ENCODE measurements around the gene PIGV. TPM values are rescaled to one million over a fixed set of nuclear protein-coding genes. Genes with fewer than 3 reads are reported as not detected.
"Not testable (repeated sequence)": the region's sequence is repeated elsewhere in the genome, so short reads cannot be mapped to it uniquely, and the experiment has no call there.

Gene PIGV
- total RNA-seq, 1 experiment from 2014 or later, result 11.7 TPM

GRCh38 chr1:26814893-26815292 lies 27.1 kb downstream of the PIGV start:
- no peaks in the 10 kb centered on the region for H3K36me3 ChIP-seq
- H3K27me3 ChIP-seq, result no peaks in the 10 kb centered on the region
- no peaks in the 10 kb centered on the region for H3K9me3 ChIP-seq
- no peak overlapping the region for H3K4me3 ChIP-seq
- no peak for DNase-seq

GRCh38 chr1:26820784-26821269 lies 33.1 kb downstream of the PIGV start:
- no peaks in the 10 kb centered on the region for H3K36me3 ChIP-seq
- no peak for DNase-seq
- H3K4me3 ChIP-seq, result no peak overlapping the region

GRCh38 chr1:26822737-26823395 lies 35.1 kb downstream of the PIGV start:
- no peaks in the 10 kb centered on the region for H3K36me3 ChIP-seq
- no peak overlapping the region for H3K4me3 ChIP-seq
- H3K9me3 ChIP-seq, result no peaks in the 10 kb centered on the region
- no peaks in the 10 kb centered on the region for H3K27me3 ChIP-seq
- no peak for DNase-seq

More at GRCh38 chr1:26820784-26821269, 33.1 kb downstream of the PIGV start:
- H3K9me3 ChIP-seq, result no peaks in the 10 kb centered on the region
- H3K27me3 ChIP-seq, result no peaks in the 10 kb centered on the region

GRCh38 chr1:26824731-26825130 lies 37.0 kb downstream of the PIGV start:
- no peaks in the 10 kb centered on the region for H3K27me3 ChIP-seq
- no peaks in the 10 kb centered on the region for H3K9me3 ChIP-seq
- no peak for DNase-seq
- H3K4me3 ChIP-seq, result no peak overlapping the region
- peaks cover 2% of the 10 kb centered on the region; the same call in 1 of the 2 replicates for H3K36me3 ChIP-seq

- Histone ChIP-seq H3K9me3 (no peaks in the 10 kb centered on the region), H3K4me3 (peak within 1 kb of the TSS; percentile 61), H3K27me3 (no peaks in the 10 kb centered on the region), H3K36me3 (peaks cover 11% of the 10 kb centered on the region; the same call in 1 of the 2 replicates)
- DNase-seq, result peak; percentile 67
These were observed 38.7 kb downstream of the PIGV start, which contains the start of gene ZDHHC18 for GRCh38 chr1:26826261-26827105. Gene ZDHHC18, plus strand, starts transcription at chr1:26826688. Its CDS starts 117 bp downstream, at chr1:26826805.

GRCh38 chr1:26827106-26827604 lies 39.4 kb downstream of the PIGV start:
- H3K9me3 ChIP-seq, result no peaks in the 10 kb centered on the region
- H3K4me3 ChIP-seq, result peak overlapping the region; percentile 61
- H3K36me3 ChIP-seq, result peaks cover 11% of the 10 kb centered on the region
- H3K27me3 ChIP-seq, result no peaks in the 10 kb centered on the region
- DNase-seq, result no peak

GRCh38 chr1:26827663-26828062 lies 39.9 kb downstream of the PIGV start:
- DNase-seq, result no peak
- H3K27me3 ChIP-seq, result no peaks in the 10 kb centered on the region
- H3K4me3 ChIP-seq, result peak overlapping the region; percentile 61
- peaks cover 16% of the 10 kb centered on the region for H3K36me3 ChIP-seq
- H3K9me3 ChIP-seq, result no peaks in the 10 kb centered on the region

- H3K9me3 ChIP-seq, result no peaks in the 10 kb centered on the region
- H3K36me3 ChIP-seq, result peaks cover 22% of the 10 kb centered on the region
- H3K27me3 ChIP-seq, result no peaks in the 10 kb centered on the region
- DNase-seq, result no peak
- H3K4me3 ChIP-seq, result no peak overlapping the region
These were observed 40.8 kb downstream of the PIGV start for GRCh38 chr1:26828411-26828991.

GRCh38 chr1:26829184-26829911 lies 41.6 kb downstream of the PIGV start:
- no peaks in the 10 kb centered on the region for H3K27me3 ChIP-seq
- H3K36me3 ChIP-seq, result peaks cover 22% of the 10 kb centered on the region
- H3K4me3 ChIP-seq, result no peak overlapping the region
- no peak for DNase-seq
- H3K9me3 ChIP-seq, result no peaks in the 10 kb centered on the region

- Histone ChIP-seq H3K4me3 (no peak overlapping the region), H3K27me3 (no peaks in the 10 kb centered on the region), H3K9me3 (no peaks in the 10 kb centered on the region), H3K36me3 (peaks cover 22% of the 10 kb centered on the region)
- DNase-seq, result no peak
These were observed 43.3 kb downstream of the PIGV start for GRCh38 chr1:26831059-26831458.

- no peak for DNase-seq
- Histone ChIP-seq H3K4me3 (no peak overlapping the region), H3K9me3 (no peaks in the 10 kb centered on the region), H3K36me3 (peaks cover 22% of the 10 kb centered on the region), H3K27me3 (no peaks in the 10 kb centered on the region)
These were observed 43.9 kb downstream of the PIGV start for GRCh38 chr1:26831546-26832248.

GRCh38 chr1:26832249-26832960 lies 44.7 kb downstream of the PIGV start:
- Histone ChIP-seq H3K9me3 (no peaks in the 10 kb centered on the region), H3K27me3 (no peaks in the 10 kb centered on the region), H3K36me3 (peaks cover 22% of the 10 kb centered on the region), H3K4me3 (no peak overlapping the region)
- DNase-seq, result no peak

- no peak for DNase-seq
- H3K27me3 ChIP-seq, result no peaks in the 10 kb centered on the region
- H3K4me3 ChIP-seq, result no peak overlapping the region
- H3K9me3 ChIP-seq, result no peaks in the 10 kb centered on the region
- peaks cover 22% of the 10 kb centered on the region for H3K36me3 ChIP-seq
These were observed 46.0 kb downstream of the PIGV start for GRCh38 chr1:26833432-26834405.

GRCh38 chr1:26837665-26838064 lies 49.9 kb downstream of the PIGV start:
- H3K36me3 ChIP-seq, H3K9me3 ChIP-seq, DNase-seq, H3K27me3 ChIP-seq, H3K4me3 ChIP-seq: not testable (repeated sequence)
